IMR-90 (cell line): ENCODE data around the gene CPLX1.

Experiments used
- CEBPB ChIP-seq: IDR thresholded peaks from 2 replicates; pipeline ENCODE4 v1.6.1; 2012; ENCODE audit warnings: low read depth, low read length, improper control_type of control experiment
- CTCF ChIP-seq: conservative IDR thresholded peaks from 2 replicates; pipeline ENCODE4 v1.5.1; 2012; ENCODE audit warnings: mild to moderate bottlenecking, low read depth, low read length, improper control_type of control experiment
- FOS ChIP-seq: fragments of 150-350 bp; IDR thresholded peaks from 2 replicates; pipeline ENCODE4 v1.6.1; 2016; ENCODE audit warnings: low read depth, low read length
- MAZ ChIP-seq: IDR thresholded peaks from 2 replicates; pipeline ENCODE4 v1.6.1; 2012; ENCODE audit warnings: low read depth, mild to moderate bottlenecking, low read length, improper control_type of control experiment, moderate library complexity, borderline replicate concordance
- NFE2L2 ChIP-seq: fragments of 150-350 bp; IDR thresholded peaks from 2 replicates; pipeline ENCODE4 v1.6.1; 2016; ENCODE audit warnings: low read depth, mild to moderate bottlenecking, low read length
- POLR2A ChIP-seq: IDR thresholded peaks from 2 replicates; pipeline ENCODE4 v1.6.1; 2012; ENCODE audit warnings: mild to moderate bottlenecking, low read depth, low read length
- RAD21 ChIP-seq: IDR thresholded peaks from 2 replicates; pipeline ENCODE4 v1.6.1; 2012; ENCODE audit warnings: low read length, improper control_type of control experiment
- SMC3 ChIP-seq: fragments of 150-350 bp; IDR thresholded peaks from 2 replicates; pipeline ENCODE4 v1.6.1; 2016; ENCODE audit warnings: low read depth, mild to moderate bottlenecking, antibody characterized with exemption, low read length, moderate library complexity

- TF ChIP-seq POLR2A: no peak
- TF ChIP-seq FOS: no peak
- no peak for TF ChIP-seq MAZ
- no peak for TF ChIP-seq CTCF
- TF ChIP-seq SMC3: no peak
- TF ChIP-seq NFE2L2: no peak
- no peak for TF ChIP-seq CEBPB
- no peak for TF ChIP-seq RAD21
Measured at GRCh38 chr4:771464-771863, 54.5 kb downstream of the CPLX1 start.
